Smooth muscle cell of the umbilical artery (primary cell): Measurements from ENCODE around the gene MGAT3. TPM values are rescaled to one million over a fixed set of nuclear protein-coding genes. Genes with fewer than 3 reads are reported as not detected.

Experiments
- total RNA-seq: library from RNA; depleted of rRNA; stranded (reverse); fragments of >200 nt; gene quantifications from 2 replicates; pipeline ENCODE4 v1.2.3, GENCODE V29; 2014

MGAT3 gene
- total RNA-seq: under 0.01 and 0.09 TPM in 2 replicates

GRCh38 chr22:39456522-39457197 is at the start of gene MGAT3:
Gene MGAT3, plus strand, starts transcription at chr22:39457012. Its CDS starts 30,336 bp downstream, at chr22:39487348.

GRCh38 chr22:39502109-39502788 is 45.4 kb downstream of the MGAT3 start, which contains the start of gene MIEF1:
Gene MIEF1, plus strand, starts transcription at chr22:39502290. Its CDS starts 9,005 bp downstream, at chr22:39511295.

GRCh38 chr22:39520226-39521105 is 63.7 kb downstream of the MGAT3 start, which contains the start of gene ATF4:
Gene ATF4, plus strand, starts transcription at chr22:39520562. Its CDS starts 884 bp downstream, at chr22:39521446.

GRCh38 chr22:39532215-39533073 is 75.6 kb downstream of the MGAT3 start, which contains the start of gene RPS19BP1:
Gene RPS19BP1, minus strand, starts transcription at chr22:39532748. Its CDS starts 10 bp downstream, at chr22:39532738.

Other genes with a start within 250 kb of the MGAT3 start
- under 0.01 and 0.05 TPM in 2 replicates for gene PDGFB, start 212.0 kb upstream of the MGAT3 start, total RNA-seq
- 2,229 and 3,390 TPM in 2 replicates for gene RPL3, start 137.4 kb upstream of the MGAT3 start, total RNA-seq
- 4.7 and 6.8 TPM in 2 replicates for gene SYNGR1, start 107.0 kb upstream of the MGAT3 start, total RNA-seq
- 10.1 and 16.1 TPM in 2 replicates for gene TAB1, start 57.2 kb upstream of the MGAT3 start, total RNA-seq
- gene MIEF1, start 45.3 kb downstream of the MGAT3 start, total RNA-seq: 17.8 and 28.8 TPM in 2 replicates
- 144 and 221 TPM in 2 replicates for gene ATF4, start 63.5 kb downstream of the MGAT3 start, total RNA-seq
- gene RPS19BP1, start 75.7 kb downstream of the MGAT3 start, total RNA-seq: 27.2 and 34.7 TPM in 2 replicates
- gene CACNA1I, start 113.7 kb downstream of the MGAT3 start, total RNA-seq: 0.05 TPM in 1 of 2 replicates, not detected in the other